ENCODE measurements around the gene RSU1. TPM values are rescaled to one million over a fixed set of nuclear protein-coding genes. Genes with fewer than 3 reads are reported as not detected.

Gene RSU1
- 16.3 and 38.6 TPM in 2 replicates for polyA plus RNA-seq

DNA sequence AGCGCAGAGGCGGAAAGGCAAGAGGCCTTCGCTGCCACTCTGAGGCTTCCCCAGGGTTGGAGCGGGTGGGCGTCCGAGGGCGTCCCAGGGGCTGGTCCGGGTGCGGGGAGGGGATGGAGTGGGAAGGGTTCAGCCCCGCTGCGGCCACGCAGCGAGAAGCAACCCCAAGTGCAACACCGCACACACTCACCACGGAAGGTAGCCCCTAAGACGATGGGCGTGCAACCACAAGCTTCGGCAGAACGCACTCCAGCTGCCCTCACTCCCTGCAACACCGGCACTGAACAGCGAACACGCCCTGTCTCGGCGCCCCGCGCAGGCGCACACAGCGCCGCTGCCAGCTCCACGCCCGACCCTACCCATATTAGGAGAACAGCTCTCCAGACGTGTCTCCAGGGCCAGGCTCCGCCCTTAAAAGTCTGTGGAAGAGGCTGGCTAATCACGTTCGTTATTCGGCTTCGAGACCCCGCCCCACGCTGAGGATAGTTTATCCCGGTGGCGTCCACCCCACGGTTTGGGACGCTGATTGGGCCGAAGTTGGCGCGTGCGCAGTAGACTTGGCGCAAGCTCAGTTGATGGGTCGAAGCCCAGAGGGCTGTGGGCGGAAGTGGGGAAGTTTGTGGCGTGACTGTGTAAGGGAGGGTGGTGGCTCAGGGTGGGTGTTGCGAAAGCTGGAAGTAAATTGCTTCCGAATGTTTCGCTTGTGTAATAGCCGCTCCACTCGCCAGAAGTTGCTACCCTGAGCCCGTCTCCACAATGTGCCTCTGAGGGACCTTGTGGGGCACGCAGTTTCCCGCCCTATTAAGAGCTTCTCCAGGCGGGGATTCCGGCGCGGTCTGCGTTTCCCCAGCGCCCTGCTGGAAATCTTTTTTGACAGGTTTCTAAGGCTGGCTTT, at the start of gene RSU1:
Gene RSU1, minus strand, starts transcription at position 300 of the 895 bp plus-strand sequence. CDS start 343 bp downstream, outside the sequence.

